Measurements from ENCODE around the gene NPTXR. TPM values are rescaled to one million over a fixed set of nuclear protein-coding genes. Genes with fewer than 3 reads are reported as not detected.
A peak's percentile ranks its signal among the peaks of the same experiment; 100 is the strongest.

NPTXR gene
- total RNA-seq, 1 experiment from 2014 or later, result 0.23 TPM

DNA sequence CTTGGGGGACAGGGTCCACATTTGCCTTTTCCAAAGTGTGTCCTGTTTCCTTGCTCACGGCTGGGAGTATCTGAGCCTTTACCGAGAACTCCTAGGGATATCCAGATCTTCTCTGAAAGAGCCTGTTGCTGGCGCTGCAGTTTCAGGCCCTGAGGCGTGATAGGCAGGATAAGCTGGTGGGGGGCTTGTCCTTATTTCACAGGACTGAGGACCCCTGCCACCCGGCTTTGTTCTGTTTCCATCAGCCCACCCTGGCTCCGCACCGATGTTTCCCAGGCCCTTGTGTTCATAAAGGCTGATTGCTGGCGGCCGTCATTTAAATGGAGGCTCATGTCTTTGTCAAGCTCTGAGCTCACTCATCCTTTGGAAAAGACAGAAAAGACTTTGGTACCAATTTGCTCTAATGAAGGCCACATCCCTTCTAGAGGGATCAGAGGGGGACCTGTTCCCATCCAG is 9.4 kb upstream of the NPTXR start:
- DNase-seq (ENCODE audit: low read depth), result no peak

DNA sequence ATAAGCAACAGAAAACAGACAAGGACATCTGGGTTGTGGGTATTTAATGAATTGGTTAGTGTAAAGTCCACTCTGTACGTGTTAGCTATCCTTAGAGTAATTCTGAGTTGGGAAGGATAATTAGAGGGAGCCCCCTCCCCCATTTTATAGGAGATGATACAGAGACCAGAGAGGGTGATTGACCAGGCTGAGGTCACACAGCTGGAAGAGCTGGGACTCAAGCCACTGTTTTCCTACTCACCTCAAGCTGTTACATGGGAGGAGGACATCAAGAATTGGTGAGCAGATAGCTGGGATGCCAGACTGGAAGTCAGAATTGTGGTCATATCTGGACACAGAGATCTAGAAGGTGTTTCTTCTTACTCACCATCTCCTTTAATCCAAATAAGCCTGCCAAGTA is 8.7 kb upstream of the NPTXR start:
- no peak for DNase-seq (ENCODE audit: low read depth)

DNA sequence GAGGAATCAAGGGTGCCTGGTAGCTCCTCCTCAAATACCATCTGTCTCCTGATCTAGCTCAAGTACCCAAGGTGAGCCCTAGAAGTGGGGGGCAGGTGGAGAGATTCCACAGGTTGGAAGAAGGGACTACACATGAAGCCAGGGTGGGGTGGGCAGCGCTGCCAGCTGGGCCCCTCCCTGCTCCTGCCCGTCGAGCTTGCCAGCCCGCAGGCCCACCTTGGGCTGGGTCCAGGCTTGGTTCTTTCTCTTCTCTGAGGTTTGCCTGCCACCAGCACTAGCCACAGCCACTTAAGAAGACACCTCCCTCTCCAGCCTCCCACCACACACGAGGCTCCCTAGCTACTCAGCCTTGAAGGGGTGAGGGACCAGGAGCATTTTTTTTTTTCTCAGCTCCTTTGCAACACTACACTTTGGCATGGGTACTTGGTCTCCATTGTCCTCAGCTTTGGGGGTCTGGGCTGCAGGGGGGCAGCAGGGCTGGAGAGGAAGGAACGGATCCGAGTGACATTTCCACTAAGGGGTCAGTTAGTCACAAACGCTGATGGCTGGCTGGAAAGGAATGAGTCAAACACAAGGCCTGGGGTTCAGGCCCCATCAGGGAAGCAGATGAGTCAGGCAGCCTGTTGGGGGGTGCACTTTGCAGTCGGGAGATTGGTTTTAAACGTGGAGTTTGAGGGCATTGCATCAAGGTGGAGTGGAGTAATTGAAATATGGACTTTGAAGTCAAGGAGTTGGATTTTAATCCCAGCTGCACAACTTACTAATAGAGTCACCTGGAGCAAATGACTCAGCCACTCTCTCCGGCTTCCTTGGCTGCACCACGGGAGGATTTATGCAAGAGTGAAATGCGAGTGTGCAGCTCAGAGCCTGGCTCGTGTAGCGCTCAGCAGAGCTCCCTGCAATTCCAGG is 7.4 kb upstream of the NPTXR start:
- DNase-seq (ENCODE audit: low read depth), result peak; percentile 43

DNA sequence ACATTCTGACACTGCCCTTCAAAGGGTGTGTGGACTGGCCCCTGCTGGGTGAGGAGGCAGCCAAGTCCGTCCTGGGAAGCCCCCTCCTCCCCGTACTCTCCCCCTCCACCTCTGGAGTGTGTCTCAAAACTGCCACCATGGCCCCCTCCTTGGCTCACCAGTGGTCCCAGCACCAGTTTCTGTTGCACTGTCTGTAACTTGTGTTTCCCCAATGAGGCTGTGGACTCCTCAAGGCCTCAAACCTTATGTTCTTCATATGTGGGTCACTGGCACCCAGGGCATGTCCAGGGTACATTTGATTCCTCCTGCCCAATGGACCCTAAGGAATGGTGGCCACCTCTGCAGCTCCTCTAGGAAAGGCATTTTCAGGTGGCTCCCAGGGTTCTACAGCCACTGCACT is 6.6 kb upstream of the NPTXR start:
- DNase-seq (ENCODE audit: low read depth), result no peak

DNA sequence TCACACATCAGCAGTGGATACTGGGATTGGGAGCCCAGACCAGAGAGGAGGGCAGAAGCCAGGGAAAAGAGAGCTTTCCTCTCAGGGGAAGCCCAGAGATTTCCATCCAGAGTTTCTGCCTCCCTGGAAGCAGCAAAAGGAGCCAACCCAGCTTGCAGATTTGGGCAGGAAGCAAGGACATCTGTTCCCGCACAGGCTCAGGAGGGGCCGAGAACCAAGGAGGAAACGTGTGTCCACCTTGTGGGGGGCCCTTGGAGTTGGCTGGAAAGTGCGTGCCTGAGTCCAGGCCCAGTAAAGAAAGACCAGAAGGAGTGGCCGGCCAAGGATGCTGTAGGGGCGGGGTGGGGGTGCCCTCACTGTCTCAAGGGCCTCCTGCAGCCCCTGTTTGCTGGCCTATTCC is 6.0 kb upstream of the NPTXR start:
- no peak for DNase-seq (ENCODE audit: low read depth)

DNA sequence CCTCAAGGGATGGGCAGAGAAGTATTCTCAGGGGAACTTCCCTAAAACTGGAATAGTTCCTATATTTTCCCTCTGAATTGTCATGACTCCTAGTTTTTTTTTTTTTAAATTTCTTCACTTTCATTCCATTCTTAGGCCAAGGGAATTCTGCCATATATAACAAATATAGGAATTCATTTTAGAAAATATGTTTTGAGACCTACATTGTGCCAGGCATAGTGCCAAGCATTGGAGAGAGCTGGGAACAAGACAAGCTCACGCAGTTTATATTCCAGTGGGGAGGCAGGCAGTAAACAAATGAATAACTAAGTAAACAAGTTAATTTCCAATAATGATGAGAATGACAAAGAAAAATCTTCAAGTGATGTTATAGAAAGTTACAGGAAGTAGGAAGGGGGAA is 2.6 kb upstream of the NPTXR start:
- no peak for DNase-seq (ENCODE audit: low read depth)

DNA sequence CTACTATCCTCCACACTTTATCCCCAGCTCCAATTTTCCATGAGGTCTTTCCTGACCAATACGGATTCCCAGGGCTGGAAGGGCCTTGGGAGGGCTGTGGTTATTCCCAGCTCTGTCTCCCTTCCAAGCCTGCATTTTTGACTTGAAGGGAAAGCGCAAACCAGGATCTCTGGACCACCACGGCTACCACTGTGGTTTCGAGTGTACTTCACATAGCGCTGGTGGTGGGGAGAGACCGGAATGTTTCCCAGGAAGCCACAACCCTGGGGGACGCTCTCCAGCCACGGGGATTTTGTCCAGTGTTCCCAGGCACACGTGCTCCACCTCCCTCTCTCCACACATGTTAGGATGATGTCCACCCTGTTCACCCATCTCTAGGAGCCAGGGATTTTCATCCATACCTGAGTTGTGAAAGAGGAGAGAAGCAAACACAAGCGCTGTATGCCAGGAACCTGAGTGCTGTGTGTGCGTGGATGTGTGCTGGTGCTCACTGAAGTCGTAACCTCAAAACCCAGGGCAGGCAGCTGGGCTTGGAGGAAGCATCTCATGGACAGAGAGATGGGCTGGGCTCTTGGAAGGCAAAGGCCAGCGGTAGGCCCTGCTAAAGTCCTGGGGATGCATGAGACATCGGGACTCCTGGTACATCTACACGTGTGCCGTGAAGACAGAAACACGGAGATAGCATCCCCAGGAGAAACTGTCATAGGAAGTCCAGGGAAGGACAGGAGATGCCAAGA is 1.3 kb upstream of the NPTXR start:
- DNase-seq (ENCODE audit: low read depth), result no peak

DNA sequence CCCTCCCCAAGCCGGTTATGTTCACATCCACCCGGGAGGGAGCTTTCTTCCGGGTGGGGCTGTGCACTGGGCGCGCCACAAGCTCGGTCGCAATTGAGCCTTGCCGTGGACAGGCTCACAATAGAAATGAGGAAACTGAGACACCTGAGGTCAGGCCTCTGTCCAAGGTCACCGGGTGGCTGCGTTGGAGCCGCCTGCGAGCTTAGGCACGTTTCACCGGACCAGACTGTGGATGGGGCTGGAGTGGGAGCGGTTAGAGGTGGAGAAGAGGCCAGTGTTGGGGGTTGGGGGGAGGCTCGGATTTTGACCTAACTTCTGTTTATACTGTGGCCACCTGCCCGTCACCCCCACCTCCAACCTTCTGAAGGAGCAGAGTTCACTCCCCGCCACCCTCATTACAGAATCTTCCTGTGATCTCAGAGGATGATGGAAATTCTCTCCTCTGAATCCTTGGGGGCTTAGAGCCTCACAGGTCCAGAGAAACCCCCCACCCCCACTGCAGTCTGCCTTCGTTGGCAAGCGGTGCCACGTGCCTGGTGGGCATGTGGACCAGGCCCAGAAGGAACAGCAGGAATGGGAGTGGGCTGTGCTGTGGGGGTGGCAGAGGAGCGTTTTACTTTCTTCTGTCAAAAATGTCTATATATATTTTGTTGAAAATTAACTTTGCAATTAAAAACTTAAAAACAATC is 631 bp upstream of the NPTXR start:
- DNase-seq (ENCODE audit: low read depth), result no peak

DNA sequence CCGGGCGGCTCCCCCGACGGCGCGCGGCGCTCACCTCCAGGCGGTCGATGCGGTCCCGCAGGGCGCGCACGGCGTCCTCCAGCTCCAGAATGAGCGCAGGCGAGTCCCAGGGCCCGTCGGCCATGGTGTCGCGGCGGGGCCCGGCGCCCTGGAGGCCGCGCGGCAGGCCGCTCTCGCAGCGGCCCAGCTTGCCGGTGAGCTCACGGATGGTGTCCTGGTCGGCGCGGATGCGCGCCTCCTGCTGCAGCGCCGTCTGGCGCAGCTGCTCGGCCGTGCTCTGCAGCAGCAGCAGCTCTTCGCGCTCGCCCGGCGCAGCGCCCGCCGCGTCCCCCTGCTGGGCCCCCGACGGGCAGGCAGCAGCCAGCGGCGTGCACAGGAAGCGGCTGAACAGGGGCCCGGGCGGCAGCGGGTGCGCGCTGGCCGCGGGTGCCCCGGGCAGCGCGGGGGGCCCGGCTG is 599 bp downstream of the NPTXR start:
- DNase-seq (ENCODE audit: low read depth), result peak; percentile 38

DNA sequence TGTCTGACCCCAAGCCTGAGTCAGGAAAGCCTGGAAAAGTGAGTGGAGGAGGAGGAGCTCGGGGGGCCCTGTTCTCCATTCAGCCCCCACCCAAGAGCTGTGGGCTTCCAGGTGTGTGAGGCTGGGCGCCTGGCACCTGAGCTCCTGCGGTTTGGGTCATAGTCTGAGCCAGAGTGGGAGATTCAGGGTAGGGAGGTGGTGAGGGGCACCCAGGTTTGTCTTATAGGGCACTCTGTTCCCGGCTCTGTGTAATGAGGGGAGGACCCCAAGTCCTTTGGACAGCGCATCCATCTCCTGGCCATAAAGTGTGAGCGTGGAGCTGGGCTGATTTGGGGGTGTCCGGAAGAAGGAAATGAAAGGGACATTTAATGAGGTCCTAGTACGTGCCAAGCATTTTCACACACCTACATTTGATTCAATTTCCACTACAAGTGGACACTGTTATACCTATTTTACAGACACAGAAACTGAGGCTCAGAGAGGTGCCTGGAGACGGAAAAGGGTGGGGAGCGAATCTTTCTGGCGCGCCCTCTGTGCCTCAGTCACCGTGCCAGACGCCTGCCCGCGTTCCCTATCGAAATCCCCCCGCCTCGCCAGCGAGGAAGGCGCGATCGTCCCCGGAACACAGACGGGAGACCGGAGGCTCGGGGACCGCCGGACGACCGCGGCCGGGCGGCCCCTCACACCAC is 1.2 kb downstream of the NPTXR start:
- DNase-seq (ENCODE audit: low read depth), result no peak

DNA sequence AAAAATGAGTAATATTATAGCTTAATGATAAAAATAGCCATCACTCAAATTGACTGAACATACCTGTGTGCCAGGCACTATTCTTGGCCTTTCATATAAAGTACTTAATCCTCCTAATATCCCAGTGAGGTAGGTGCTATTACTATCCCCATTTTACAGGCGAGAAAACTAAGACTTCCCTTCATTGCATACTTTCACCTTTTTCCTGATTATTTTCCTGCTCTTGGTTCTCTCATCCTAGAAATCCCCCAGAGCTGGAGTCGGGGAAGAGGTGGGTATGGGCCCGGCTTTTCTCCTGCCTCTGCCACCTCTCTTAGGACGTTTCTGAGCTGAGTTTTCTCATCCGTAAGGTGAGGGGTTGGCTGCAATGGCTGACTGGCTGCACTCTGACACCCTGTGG is 2.2 kb downstream of the NPTXR start:
- DNase-seq (ENCODE audit: low read depth), result no peak

DNA sequence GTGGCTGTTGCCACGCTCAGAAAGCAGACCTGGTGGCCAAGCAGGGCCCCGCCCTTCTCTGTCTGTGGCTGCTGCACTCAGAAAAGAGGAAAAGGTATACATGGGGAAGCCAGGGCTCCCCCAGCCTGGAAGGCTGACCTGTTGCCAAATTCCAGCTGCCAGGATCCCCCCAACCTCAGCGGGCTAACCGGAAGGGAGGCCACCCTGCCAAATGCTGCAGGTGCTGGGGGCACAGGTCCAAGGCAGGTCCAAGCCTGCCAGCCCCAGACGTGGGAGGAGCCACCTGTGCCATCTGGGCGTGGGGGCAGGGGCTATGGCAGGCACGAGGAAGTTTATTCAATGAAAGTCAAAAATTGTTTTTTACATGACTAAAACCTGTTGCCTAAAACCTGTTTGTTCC is 2.6 kb downstream of the NPTXR start:
- no peak for DNase-seq (ENCODE audit: low read depth)

DNA sequence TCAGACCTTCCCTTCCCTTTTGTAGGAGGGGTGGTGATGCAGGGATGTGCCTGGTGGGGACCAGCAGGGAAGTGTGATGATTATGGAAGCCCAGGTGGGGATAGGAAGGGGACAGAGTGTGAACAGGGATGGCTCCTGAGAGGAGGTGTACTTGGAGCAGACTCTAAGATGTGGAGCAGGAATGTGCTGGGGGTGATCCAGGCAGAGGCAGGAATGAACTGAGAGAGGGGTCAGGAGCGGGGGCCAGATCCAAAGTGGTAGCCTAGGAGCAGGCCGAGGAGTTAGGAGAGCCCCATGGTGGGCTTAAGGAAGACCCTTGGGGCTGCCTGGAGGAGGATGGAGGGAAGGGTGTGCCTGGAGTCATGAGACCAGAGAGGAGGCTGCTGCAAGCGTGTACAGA is 3.7 kb downstream of the NPTXR start:
- no peak for DNase-seq (ENCODE audit: low read depth)

DNA sequence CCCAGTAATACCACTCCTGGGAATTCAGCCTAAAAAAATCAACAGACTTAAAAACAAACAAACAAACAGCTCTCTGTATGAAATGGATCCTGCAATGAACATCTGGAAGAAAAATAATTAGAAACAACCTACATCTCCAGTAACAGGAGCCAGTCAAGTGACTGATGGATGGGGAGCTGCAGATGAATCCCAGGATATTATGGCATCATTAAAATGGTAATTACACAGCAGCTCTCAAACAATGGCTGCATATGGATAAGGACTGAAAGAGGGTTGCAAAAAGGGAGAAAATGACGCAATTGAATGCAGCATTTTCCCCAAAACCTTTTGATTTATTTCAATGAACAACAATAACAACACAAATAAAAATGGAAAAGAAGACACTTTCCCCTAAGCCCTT is 4.1 kb downstream of the NPTXR start:
- DNase-seq (ENCODE audit: low read depth), result no peak

DNA sequence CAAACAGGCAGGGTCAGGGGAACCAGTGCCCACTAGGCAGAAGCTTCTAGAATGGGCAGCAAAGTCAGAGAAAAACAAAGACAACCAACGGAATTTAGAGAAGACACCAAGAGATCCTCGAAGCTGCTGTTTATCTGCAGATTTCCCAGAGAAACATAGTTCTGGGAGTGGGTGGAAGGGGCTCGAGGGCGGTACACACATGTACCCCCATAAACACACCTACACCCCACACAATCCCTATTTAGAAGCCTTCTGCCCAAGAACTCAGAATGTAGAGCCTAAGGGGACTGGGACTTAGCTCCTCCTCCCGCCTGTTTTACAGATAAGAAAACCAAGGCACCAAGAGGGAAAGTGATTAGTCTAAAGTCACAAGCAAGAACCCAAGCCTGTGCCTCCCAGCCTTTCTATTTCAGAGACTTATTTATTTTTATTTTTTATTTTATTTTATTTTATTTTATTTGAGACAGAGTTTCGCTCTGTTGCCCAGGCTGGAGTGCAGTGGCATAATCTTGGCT is 6.4 kb downstream of the NPTXR start:
- no peak for DNase-seq (ENCODE audit: low read depth)

DNA sequence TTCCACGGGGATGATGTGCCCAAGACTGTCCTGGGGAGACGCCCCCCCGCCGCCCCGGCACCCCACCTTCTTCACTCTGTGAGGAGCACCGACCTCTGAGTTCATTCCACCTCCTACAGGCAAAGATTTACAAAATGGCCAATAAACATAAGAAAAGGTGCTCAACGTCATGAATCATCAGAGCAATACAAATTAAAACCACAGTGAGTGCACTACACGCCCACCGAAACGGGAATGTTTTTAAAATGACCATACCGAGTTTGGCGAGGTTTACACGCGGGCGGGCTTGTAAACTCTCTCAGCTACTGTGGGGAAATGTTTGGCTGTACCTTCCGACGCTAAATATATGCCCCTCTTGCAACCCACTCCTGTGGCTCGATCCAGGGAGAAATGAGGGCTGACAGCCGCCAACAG is 7.9 kb downstream of the NPTXR start:
- no peak for DNase-seq (ENCODE audit: low read depth)

DNA sequence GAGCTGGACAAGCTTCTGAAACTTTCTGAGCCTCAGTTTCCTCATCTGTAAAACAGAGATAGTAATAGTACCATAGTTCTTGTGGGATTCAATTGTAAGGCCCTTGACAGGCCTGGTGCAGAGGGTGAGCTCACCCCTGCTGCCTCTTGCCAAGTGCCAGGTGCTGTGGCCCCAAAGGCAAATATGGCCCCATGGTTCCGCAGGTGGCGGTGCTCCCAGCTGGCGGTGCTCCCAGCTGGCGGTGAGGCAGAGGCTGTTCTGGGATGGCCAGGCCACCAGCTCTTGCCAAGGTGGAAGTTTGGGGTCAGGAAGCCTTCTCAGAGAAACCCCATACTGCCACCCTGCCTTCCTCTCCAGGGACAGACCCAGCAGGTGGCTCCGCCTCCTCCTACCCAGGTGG is 8.8 kb downstream of the NPTXR start:
- no peak for DNase-seq (ENCODE audit: low read depth)

DNA sequence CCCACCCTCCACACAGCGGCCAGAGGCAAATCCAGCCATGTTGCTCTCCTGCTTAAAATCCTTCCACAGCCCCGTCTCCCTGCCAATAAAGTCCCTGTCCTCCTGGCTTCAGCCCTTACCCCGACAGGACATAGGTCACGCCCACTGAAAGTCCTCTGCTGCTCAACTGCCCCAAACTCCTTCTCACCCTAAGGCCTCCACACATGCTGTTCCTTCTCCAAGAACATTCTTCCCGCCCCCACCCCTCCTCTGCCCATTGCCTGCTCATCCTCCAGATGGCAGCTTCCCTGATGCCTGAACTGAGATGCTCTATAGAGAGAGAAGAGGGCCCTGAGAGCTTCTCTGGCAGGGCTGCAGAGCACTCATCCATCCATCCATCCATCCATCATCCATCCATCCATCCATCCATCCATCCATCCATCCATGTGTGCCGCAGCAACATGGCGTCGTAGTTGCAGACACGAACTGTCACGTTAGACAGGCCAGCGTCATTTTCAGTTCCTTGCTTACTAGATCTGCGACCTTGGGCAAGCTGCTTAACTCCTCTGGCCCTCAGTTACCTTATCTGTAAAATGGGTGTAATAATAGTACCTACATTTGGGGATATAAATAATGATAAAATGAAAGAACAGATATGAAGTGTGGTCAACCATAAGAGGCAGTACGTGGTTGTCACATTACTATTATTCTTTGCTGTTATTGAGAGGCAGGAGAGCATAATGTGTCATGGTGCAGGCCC is 9.4 kb downstream of the NPTXR start:
- DNase-seq (ENCODE audit: low read depth), result no peak

DNA sequence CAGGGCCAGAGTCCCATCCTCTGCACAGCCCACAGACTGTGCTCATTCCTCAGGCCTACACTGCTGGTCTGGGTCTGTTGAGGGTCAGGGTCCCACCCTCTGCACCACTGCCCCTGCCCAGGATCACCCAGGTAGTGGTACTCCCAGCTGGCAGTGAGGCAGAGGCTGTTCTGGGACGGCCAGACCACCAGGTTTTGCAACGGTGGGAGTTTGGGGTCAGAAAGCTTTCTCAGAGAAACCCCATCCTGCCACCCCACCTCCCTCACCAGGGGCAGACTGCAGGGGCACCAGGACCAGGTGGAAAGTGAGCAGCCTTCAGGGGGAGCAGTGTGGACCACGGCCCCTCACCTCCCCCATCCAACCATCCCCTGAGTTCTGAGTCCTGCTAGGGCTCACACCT is 10.8 kb downstream of the NPTXR start:
- DNase-seq (ENCODE audit: low read depth), result no peak
